ENCODE results near the gene KISS1. TPM values are rescaled to one million over a fixed set of nuclear protein-coding genes. Genes with fewer than 3 reads are reported as not detected.

The KISS1 gene
- total RNA-seq, 6 donors from 2014 or later = 0.91 to 6.5 TPM; not detected in 4

DNA sequence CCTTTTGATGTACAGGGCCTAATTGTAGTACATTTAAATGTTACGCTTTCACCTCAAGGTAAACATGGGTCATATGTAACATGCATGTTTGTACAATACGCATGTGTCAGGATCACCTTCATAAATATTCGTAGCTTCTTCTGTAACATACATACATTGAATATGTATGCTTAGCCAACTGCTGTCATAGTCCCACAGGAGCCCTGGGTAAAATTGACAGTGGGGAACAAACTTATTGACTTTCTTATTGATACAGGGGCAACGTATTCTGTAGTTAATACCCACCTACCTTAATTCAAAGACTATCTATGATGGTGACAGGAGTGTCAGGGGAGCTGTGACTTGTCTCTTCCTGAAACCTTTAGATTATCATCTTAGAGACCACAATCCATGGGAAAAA lies 26.4 kb downstream of the KISS1 start:
- H3K9me3 ChIP-seq = peaks cover 11 to 17% (median 13%) of the 10 kb centered on the region in 4 donors
- no peak for ATAC-seq (ENCODE audit: low FRiP score in 2 of 2)
- H3K27me3 ChIP-seq = no peaks in the 10 kb centered on the region
- no peak for DNase-seq
- no peak for TF ChIP-seq POLR2AphosphoS5 (IDR thresholded peaks at IDR 0.05)
- no peak for TF ChIP-seq EP300 (IDR thresholded peaks at IDR 0.05)
- TF ChIP-seq, protein P1, sequence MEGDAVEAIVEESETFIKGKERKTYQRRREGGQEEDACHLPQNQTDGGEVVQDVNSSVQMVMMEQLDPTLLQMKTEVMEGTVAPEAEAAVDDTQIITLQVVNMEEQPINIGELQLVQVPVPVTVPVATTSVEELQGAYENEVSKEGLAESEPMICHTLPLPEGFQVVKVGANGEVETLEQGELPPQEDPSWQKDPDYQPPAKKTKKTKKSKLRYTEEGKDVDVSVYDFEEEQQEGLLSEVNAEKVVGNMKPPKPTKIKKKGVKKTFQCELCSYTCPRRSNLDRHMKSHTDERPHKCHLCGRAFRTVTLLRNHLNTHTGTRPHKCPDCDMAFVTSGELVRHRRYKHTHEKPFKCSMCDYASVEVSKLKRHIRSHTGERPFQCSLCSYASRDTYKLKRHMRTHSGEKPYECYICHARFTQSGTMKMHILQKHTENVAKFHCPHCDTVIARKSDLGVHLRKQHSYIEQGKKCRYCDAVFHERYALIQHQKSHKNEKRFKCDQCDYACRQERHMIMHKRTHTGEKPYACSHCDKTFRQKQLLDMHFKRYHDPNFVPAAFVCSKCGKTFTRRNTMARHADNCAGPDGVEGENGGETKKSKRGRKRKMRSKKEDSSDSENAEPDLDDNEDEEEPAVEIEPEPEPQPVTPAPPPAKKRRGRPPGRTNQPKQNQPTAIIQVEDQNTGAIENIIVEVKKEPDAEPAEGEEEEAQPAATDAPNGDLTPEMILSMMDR (IDR thresholded peaks at IDR 0.05) = no peak
- TF ChIP-seq POLR2A (IDR thresholded peaks at IDR 0.05) = no peak
- no peaks in the 10 kb centered on the region for H3K4me1 ChIP-seq
- H3K27ac ChIP-seq = no peak overlapping the region
- WGBS, 2 donors = 93 to 94% methylated on average over 4 of the region's 4 CpGs
- H3K36me3 ChIP-seq = no peaks in the 10 kb centered on the region
- no peak overlapping the region for H3K4me3 ChIP-seq

DNA sequence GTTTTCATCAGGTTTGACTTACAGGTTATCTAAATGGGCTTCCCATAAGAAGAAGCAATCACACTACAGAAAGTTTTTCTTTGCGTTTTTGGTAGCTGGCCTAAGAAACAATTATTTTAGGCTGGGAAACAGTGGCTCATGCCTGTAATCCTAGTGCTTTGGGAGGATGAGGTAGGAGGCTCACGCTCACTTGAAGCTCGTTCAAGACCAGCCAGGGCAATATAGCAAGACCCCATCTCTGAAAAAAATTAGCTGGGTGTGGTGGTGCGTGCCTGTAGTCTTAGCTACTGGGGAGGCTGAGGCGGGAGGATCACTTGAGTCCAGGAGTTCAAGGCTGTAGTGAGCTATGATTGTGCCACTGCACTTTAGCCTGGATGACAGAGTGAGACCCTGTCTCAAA lies 28.6 kb downstream of the KISS1 start:
- 89 to 90% methylated on average over 5 of the region's 5 CpGs for WGBS, 2 donors
- no peak overlapping the region for H3K4me3 ChIP-seq
- H3K27ac ChIP-seq = no peak overlapping the region
- ATAC-seq (ENCODE audit: low FRiP score in 2 of 2) (no peak), DNase-seq (no peak)
- no peaks in the 10 kb centered on the region for H3K27me3 ChIP-seq
- TF ChIP-seq EP300 (IDR thresholded peaks at IDR 0.05) (no peak), POLR2AphosphoS5 (IDR thresholded peaks at IDR 0.05) (no peak), POLR2A (IDR thresholded peaks at IDR 0.05) (no peak)
- TF ChIP-seq, protein P1 (IDR thresholded peaks at IDR 0.05) = no peak
- no peaks in the 10 kb centered on the region for H3K36me3 ChIP-seq
- peaks cover 11 to 17% (median 13%) of the 10 kb centered on the region in 4 donors for H3K9me3 ChIP-seq
- peaks cover 0 to under 1% (median 0%) of the 10 kb centered on the region in 4 donors for H3K4me1 ChIP-seq

DNA sequence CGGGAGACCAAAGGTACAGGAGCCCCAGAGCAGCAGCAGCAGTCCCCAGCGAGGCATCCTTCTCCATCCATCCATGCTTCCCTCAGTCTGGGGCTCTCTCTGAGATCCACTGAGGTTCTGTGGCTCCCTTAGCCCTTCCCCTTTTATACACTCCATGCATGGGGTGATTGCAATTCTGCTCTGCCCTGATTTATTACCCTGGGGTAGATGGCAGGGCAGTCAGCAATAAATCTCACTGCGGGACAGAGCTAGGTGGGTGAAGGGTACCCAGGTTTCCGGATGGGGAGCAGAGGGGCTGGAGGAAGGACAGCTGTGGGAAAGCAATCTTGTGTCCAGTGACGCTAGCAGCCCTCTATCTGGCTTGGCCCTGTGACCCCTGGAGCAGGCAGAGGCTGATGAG lies 30.1 kb downstream of the KISS1 start, which contains the start of gene REN:
TSS of gene REN (minus strand) at position 119 of the 400 bp plus-strand sequence. CDS start at position 75, 44 bp downstream.
- ATAC-seq (ENCODE audit: low FRiP score in 2 of 2) (no peak), DNase-seq (no peak)
- no peaks in the 10 kb centered on the region for H3K36me3 ChIP-seq
- H3K9me3 ChIP-seq = peaks cover 11 to 17% (median 13%) of the 10 kb centered on the region in 4 donors
- H3K4me3 ChIP-seq = no peak within 1 kb of the TSS
- no peak within 1 kb of the TSS for H3K27ac ChIP-seq
- TF ChIP-seq EP300 (IDR thresholded peaks at IDR 0.05) (no peak), POLR2A (IDR thresholded peaks at IDR 0.05) (no peak), POLR2AphosphoS5 (IDR thresholded peaks at IDR 0.05) (no peak)
- TF ChIP-seq, protein P1 (IDR thresholded peaks at IDR 0.05) = no peak
- WGBS, 2 donors = 39 to 58% methylated on average over 4 to 5 of the region's 5 CpGs
- no peaks in the 10 kb centered on the region for H3K27me3 ChIP-seq
- peaks cover 0 to 6% (median 3%) of the 10 kb centered on the region in 4 donors for H3K4me1 ChIP-seq

DNA sequence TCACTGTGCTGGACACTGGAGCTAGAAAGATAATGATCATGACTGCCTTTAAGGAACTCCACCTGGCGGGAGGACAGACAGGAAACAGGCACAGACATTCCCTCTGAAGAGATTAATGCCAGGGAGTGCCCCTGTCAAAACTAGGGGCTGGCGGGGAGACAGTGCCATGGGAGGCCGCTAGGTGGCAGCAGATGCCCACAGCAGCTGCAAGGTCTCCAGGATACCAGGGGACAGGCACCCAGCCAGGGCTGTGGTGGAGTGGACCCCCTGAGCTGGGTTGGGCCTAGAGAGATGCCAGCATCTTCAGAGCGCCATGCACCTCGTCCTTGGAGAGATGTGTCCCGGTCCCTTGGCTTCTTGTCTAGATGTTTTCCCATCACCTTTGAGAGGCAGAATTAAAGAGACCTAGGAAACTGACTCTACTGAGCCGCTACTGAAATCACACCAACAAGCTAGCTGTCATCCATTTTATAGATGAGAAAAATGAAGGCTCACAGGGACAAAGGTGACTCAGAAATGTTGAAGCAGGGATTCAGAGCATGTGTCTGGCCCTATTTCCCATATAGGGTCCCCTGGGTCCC lies 33.7 kb downstream of the KISS1 start:
- no peaks in the 10 kb centered on the region for H3K9me3 ChIP-seq
- ATAC-seq (ENCODE audit: low FRiP score in 2 of 2) (peak; percentile 91 to 93), DNase-seq (peak; percentile 84 to 92)
- no peak overlapping the region for H3K4me3 ChIP-seq
- WGBS, 2 donors = 11% methylated on average over 6 to 7 of the region's 7 CpGs
- H3K27ac ChIP-seq = no peak overlapping the region
- H3K36me3 ChIP-seq = no peaks in the 10 kb centered on the region
- TF ChIP-seq POLR2AphosphoS5 (IDR thresholded peaks at IDR 0.05) = no peak
- TF ChIP-seq, protein P1 (IDR thresholded peaks at IDR 0.05) = peak; percentile 93 to 99 (median 96)
- peaks cover 0 to 6% (median 3%) of the 10 kb centered on the region in 4 donors for H3K4me1 ChIP-seq
- H3K27me3 ChIP-seq = no peaks in the 10 kb centered on the region
